Non-pigmented ciliary epithelial cell (primary cell): ENCODE data around the gene TRAF3IP1.
"Not testable (repeated sequence)": the region's sequence is repeated elsewhere in the genome, so short reads cannot be mapped to it uniquely, and the experiment has no call there.

Experiments
- DNase-seq: peaks from one replicate; pipeline ENCODE4 v3.0.0-alpha.2; 2010; ENCODE audit warnings: low read depth

Gene TRAF3IP1

GRCh38 chr2:238339814-238340213 lies 19.5 kb downstream of the TRAF3IP1 start:
- no peak for DNase-seq

GRCh38 chr2:238341536-238341935 lies 21.2 kb downstream of the TRAF3IP1 start:
- no peak for DNase-seq

- no peak for DNase-seq
Measured at GRCh38 chr2:238344035-238344434, 23.7 kb downstream of the TRAF3IP1 start.

- no peak for DNase-seq
Measured at GRCh38 chr2:238344517-238344916, 24.2 kb downstream of the TRAF3IP1 start.

- no peak for DNase-seq
Measured at GRCh38 chr2:238345297-238345968, 25.1 kb downstream of the TRAF3IP1 start.

- DNase-seq, result no peak
Measured at GRCh38 chr2:238346544-238346943, 26.2 kb downstream of the TRAF3IP1 start.

GRCh38 chr2:238350150-238350897 lies 30.0 kb downstream of the TRAF3IP1 start:
- DNase-seq, result no peak

- DNase-seq, result no peak
Measured at GRCh38 chr2:238351315-238351714, 31.0 kb downstream of the TRAF3IP1 start.

- no peak for DNase-seq
Measured at GRCh38 chr2:238352361-238352760, 32.0 kb downstream of the TRAF3IP1 start.

- DNase-seq, result no peak
Measured at GRCh38 chr2:238358769-238359168, 38.5 kb downstream of the TRAF3IP1 start.

GRCh38 chr2:238359403-238359802 lies 39.1 kb downstream of the TRAF3IP1 start:
- DNase-seq, result no peak

- DNase-seq, result no peak
Measured at GRCh38 chr2:238361877-238362276, 41.6 kb downstream of the TRAF3IP1 start.

- no peak for DNase-seq
Measured at GRCh38 chr2:238362626-238363025, 42.3 kb downstream of the TRAF3IP1 start.

- DNase-seq, result no peak
Measured at GRCh38 chr2:238369591-238370040, 49.3 kb downstream of the TRAF3IP1 start.

GRCh38 chr2:238370094-238370822 lies 49.9 kb downstream of the TRAF3IP1 start:
- no peak for DNase-seq

GRCh38 chr2:238370823-238371372 lies 50.6 kb downstream of the TRAF3IP1 start:
- no peak for DNase-seq

- DNase-seq, result not testable (repeated sequence)
Measured at GRCh38 chr2:238372277-238372676, 52.0 kb downstream of the TRAF3IP1 start.

GRCh38 chr2:238376884-238377391 lies 56.6 kb downstream of the TRAF3IP1 start:
- no peak for DNase-seq

- no peak for DNase-seq
Measured at GRCh38 chr2:238378230-238379095, 58.1 kb downstream of the TRAF3IP1 start.

GRCh38 chr2:238379096-238379810 lies 58.9 kb downstream of the TRAF3IP1 start:
- peak; percentile 64 for DNase-seq

GRCh38 chr2:238380336-238380735 lies 60.0 kb downstream of the TRAF3IP1 start:
- no peak for DNase-seq
